Endodermal cell (in vitro differentiated cells): ENCODE measurements around the gene SPPL2C. TPM values are rescaled to one million over a fixed set of nuclear protein-coding genes. Genes with fewer than 3 reads are reported as not detected.
A peak's percentile ranks its signal among the peaks of the same experiment; 100 is the strongest.

Experiments
- DNase-seq: peaks from one replicate; pipeline ENCODE4 v3.0.0-alpha.2; 2017
- H3K27ac ChIP-seq: 2 replicates; pipeline ENCODE4 v1.5.1; 2013; ENCODE audit warnings: mild to moderate bottlenecking, low read depth, low read length, moderate library complexity
- H3K27me3 ChIP-seq: 2 replicates; pipeline ENCODE4 v1.6.1; 2013; ENCODE audit warnings: mild to moderate bottlenecking, low read length, moderate library complexity; ENCODE audit not compliant: insufficient read depth, control insufficient read depth, poor library complexity, severe bottlenecking
- H3K36me3 ChIP-seq: 2 replicates; pipeline ENCODE4 v1.7.0; 2013; ENCODE audit warnings: mild to moderate bottlenecking, low read length, moderate library complexity; ENCODE audit not compliant: control insufficient read depth, insufficient read depth
- H3K4me1 ChIP-seq: one replicate; pipeline ENCODE4 v1.7.0; 2013; ENCODE audit warnings: low read length; ENCODE audit not compliant: control insufficient read depth, insufficient read depth
- H3K4me3 ChIP-seq: 2 replicates; pipeline ENCODE4 v1.5.1; 2013; ENCODE audit warnings: mild to moderate bottlenecking, low read length, moderate library complexity
- H3K9ac ChIP-seq: 2 replicates; pipeline ENCODE4 v1.6.1; 2013; ENCODE audit warnings: mild to moderate bottlenecking, low read length, moderate library complexity; ENCODE audit not compliant: poor library complexity, severe bottlenecking; ENCODE audit errors: extremely low read depth
- H3K9me3 ChIP-seq: 2 replicates; pipeline ENCODE4 v1.6.1; 2013; ENCODE audit warnings: mild to moderate bottlenecking, low read length, moderate library complexity; ENCODE audit not compliant: control insufficient read depth
- H3K27ac Mint-ChIP-seq: 2 replicates; pipeline ENCODE4 v1.8.0; 2020; ENCODE audit warnings: mixed read lengths
- H3K27me3 Mint-ChIP-seq: 2 replicates; pipeline ENCODE4 v1.8.0; 2021; ENCODE audit warnings: mild to moderate bottlenecking, mixed read lengths; ENCODE audit not compliant: insufficient read depth
- H3K36me3 Mint-ChIP-seq: 2 replicates; pipeline ENCODE4 v1.8.0; 2020; ENCODE audit warnings: low read depth, mixed read lengths
- H3K4me1 Mint-ChIP-seq: 2 replicates; pipeline ENCODE4 v1.8.0; 2020; ENCODE audit warnings: mixed read lengths
- H3K4me3 Mint-ChIP-seq: 2 replicates; pipeline ENCODE4 v1.8.0; 2020; ENCODE audit warnings: mild to moderate bottlenecking, moderate library complexity, mixed read lengths
- H3K9me3 Mint-ChIP-seq: 2 replicates; pipeline ENCODE4 v1.8.0; 2020; ENCODE audit warnings: mild to moderate bottlenecking, mixed read lengths
- WGBS, 2 experiments: methylation state at CpG; one replicate each; pipeline versions ENCODE4 v1.1.5 to v1.1.7; 2013; ENCODE audit warnings: missing lambda C conversion rate in 2 of 2, mixed read lengths in 1 of 2; ENCODE audit not compliant: insufficient coverage in 1 of 2, insufficient read length in 1 of 2; 5-methylcytosine and 5-hydroxymethylcytosine counted together
- total RNA-seq, 2 donors: library from RNA; stranded (reverse); fragmentation: NEBNext Ultra II Directional in 1 of 2; extraction: Animal tissue kit (Norgen Biotek cat#: 25700) in 1 of 2; gene quantifications; 2 replicates in 1 of 2; 3 replicates in 1 of 2; pipeline ENCODE4 v1.2.1, GENCODE V29; 2021
- TF ChIP-seq, protein P1 (sequence below): fragments of 200-600 bp; sonication (generic); conservative IDR thresholded peaks from 2 replicates; pipeline ENCODE4 v1.5.0; 2021; ENCODE audit warnings: antibody characterized with exemption, mild to moderate bottlenecking

SPPL2C gene
- total RNA-seq, 2 donors from 2014 or later = not detected

DNA sequence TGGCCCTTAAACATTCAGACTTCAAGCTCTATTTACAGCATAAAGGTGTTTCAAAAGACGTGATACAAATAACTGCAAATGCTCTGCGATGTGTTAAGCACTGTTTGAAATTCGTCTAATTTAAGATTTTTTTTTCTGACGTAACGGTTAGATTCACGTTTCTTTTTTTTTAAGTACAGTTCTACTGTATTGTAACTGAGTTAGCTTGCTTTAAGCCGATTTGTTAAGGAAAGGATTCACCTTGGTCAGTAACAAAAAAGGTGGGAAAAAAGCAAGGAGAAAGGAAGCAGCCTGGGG lies 49.0 kb downstream of the SPPL2C start:
- Mint-ChIP-seq H3K27ac (no peak overlapping the region), H3K4me1 (peaks cover 6% of the 10 kb centered on the region), H3K9me3 (no peaks in the 10 kb centered on the region), H3K36me3 (no peaks in the 10 kb centered on the region), H3K27me3 (peaks cover 87% of the 10 kb centered on the region), H3K4me3 (peak overlapping the region; percentile 58)
- H3K9me3 ChIP-seq = no peaks in the 10 kb centered on the region
- peak overlapping the region; percentile 77 for H3K4me3 ChIP-seq
- TF ChIP-seq, protein P1, sequence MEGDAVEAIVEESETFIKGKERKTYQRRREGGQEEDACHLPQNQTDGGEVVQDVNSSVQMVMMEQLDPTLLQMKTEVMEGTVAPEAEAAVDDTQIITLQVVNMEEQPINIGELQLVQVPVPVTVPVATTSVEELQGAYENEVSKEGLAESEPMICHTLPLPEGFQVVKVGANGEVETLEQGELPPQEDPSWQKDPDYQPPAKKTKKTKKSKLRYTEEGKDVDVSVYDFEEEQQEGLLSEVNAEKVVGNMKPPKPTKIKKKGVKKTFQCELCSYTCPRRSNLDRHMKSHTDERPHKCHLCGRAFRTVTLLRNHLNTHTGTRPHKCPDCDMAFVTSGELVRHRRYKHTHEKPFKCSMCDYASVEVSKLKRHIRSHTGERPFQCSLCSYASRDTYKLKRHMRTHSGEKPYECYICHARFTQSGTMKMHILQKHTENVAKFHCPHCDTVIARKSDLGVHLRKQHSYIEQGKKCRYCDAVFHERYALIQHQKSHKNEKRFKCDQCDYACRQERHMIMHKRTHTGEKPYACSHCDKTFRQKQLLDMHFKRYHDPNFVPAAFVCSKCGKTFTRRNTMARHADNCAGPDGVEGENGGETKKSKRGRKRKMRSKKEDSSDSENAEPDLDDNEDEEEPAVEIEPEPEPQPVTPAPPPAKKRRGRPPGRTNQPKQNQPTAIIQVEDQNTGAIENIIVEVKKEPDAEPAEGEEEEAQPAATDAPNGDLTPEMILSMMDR = no peak
- DNase-seq = no peak
- H3K27me3 ChIP-seq = peaks cover 82% of the 10 kb centered on the region
- no peak overlapping the region for H3K27ac ChIP-seq
- H3K4me1 ChIP-seq = peaks cover 2% of the 10 kb centered on the region
- H3K9ac ChIP-seq = peak overlapping the region; percentile 41
- no peaks in the 10 kb centered on the region for H3K36me3 ChIP-seq
- WGBS, 2 experiments = 82 to 92% methylated on average over 7 of the region's 7 CpGs

- Histone ChIP-seq H3K9me3 (no peaks in the 10 kb centered on the region), H3K36me3 (no peaks in the 10 kb centered on the region), H3K4me1 (peaks cover 2% of the 10 kb centered on the region), H3K27ac (no peak within 1 kb of the TSS), H3K4me3 (peak within 1 kb of the TSS; percentile 77), H3K27me3 (peaks cover 87% of the 10 kb centered on the region), H3K9ac (peak within 1 kb of the TSS; percentile 41)
- H3K27me3 Mint-ChIP-seq = peaks cover 90% of the 10 kb centered on the region
- H3K27ac Mint-ChIP-seq = no peak within 1 kb of the TSS
- H3K4me1 Mint-ChIP-seq = peaks cover 6% of the 10 kb centered on the region
- H3K36me3 Mint-ChIP-seq = no peaks in the 10 kb centered on the region
- no peaks in the 10 kb centered on the region for H3K9me3 Mint-ChIP-seq
- WGBS, 2 experiments = 3 to 19% methylated on average over 20 to 97 of the region's 97 CpGs
- TF ChIP-seq, protein P1 = peak; percentile 99
- H3K4me3 Mint-ChIP-seq = peak within 1 kb of the TSS; percentile 58
- DNase-seq = peak; percentile 98
Observed at GRCh38 chr17:45894022-45894784, 49.5 kb downstream of the SPPL2C start, which contains the start of gene MAPT. Gene MAPT, plus strand, starts transcription at chr17:45894554. Its CDS starts 67,784 bp downstream, at chr17:45962338.

GRCh38 chr17:45895304-45895968 lies 50.8 kb downstream of the SPPL2C start:
- Histone ChIP-seq H3K4me1 (peaks cover 2% of the 10 kb centered on the region), H3K27ac (no peak overlapping the region), H3K4me3 (peak overlapping the region; percentile 75), H3K9ac (no peak overlapping the region), H3K9me3 (no peaks in the 10 kb centered on the region), H3K27me3 (peaks cover 92% of the 10 kb centered on the region), H3K36me3 (no peaks in the 10 kb centered on the region)
- Mint-ChIP-seq H3K36me3 (no peaks in the 10 kb centered on the region), H3K9me3 (no peaks in the 10 kb centered on the region), H3K4me3 (peak overlapping the region; percentile 58), H3K4me1 (peaks cover 6% of the 10 kb centered on the region), H3K27me3 (peaks cover 93% of the 10 kb centered on the region), H3K27ac (no peak overlapping the region)
- WGBS, 2 experiments = 1 to 2% methylated on average over 14 to 60 of the region's 63 CpGs
- DNase-seq = peak; percentile 76
- TF ChIP-seq, protein P1 = peak; percentile 30
